HG03066 (cell line): Measurements from ENCODE around the gene MRPS18C.

Experiments used
- ATAC-seq: cut with Tn5 transposase; IDR thresholded peaks from one replicate; pipeline ENCODE4 v1.9.1; 2021; ENCODE audit warnings: low read depth; ENCODE audit not compliant: unreplicated experiment

MRPS18C gene

GRCh38 chr4:83455281-83456183 lies at the start of gene MRPS18C, which contains the start of gene HELQ:
TSS of gene MRPS18C (plus strand) at chr4:83456058. CDS start at chr4:83456078, 20 bp downstream.
TSS of gene HELQ (minus strand) at chr4:83455823. CDS start at chr4:83455693, 130 bp downstream.
- peak; percentile 95 for ATAC-seq

GRCh38 chr4:83408908-83409307 lies 47.0 kb upstream of the MRPS18C start:
- ATAC-seq = no peak

GRCh38 chr4:83413676-83414075 lies 42.2 kb upstream of the MRPS18C start:
- no peak for ATAC-seq

DNA sequence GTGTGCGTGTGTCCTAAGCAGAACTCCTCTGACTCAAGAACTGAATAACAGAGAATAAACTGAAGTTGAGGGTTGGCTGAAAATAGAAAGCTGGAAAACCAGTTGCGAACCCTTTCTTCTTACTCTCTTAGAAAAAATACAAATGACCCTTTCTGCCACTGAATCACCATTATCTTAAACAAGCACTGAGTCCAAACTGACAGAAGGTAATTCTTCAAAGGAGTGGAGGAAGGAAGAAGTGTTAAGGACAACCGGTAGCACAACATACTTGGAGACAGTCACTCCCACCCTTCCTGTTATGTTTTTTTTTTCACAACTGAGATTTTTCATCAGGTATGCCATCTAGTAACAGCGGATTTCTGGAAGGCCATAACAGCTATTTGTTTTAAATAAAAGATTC lies 38.3 kb upstream of the MRPS18C start:
- ATAC-seq = no peak

- ATAC-seq = no peak
Measured at GRCh38 chr4:83418211-83418610, 37.6 kb upstream of the MRPS18C start.

DNA sequence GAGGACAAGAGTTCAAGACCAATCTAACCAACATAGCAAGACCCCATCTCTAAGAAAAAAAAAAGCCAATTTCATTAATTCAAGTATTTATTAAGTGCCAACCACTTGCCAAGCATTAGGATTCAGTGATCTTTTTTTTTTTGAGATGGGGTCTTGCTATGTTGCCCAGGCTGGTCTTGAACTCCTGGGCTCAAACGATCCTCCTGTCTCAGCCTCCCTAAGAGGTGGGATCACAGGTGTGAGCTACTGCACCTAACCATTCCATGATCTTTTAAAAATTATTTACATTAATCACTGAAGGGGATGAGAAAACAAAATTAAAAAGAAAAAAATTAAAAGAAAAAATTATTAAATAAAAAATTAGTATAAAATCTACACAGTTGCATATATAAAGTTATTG lies 24.7 kb upstream of the MRPS18C start:
- no peak for ATAC-seq

GRCh38 chr4:83436680-83437079 lies 19.2 kb upstream of the MRPS18C start:
- no peak for ATAC-seq

GRCh38 chr4:83438719-83439118 lies 17.1 kb upstream of the MRPS18C start:
- no peak for ATAC-seq

DNA sequence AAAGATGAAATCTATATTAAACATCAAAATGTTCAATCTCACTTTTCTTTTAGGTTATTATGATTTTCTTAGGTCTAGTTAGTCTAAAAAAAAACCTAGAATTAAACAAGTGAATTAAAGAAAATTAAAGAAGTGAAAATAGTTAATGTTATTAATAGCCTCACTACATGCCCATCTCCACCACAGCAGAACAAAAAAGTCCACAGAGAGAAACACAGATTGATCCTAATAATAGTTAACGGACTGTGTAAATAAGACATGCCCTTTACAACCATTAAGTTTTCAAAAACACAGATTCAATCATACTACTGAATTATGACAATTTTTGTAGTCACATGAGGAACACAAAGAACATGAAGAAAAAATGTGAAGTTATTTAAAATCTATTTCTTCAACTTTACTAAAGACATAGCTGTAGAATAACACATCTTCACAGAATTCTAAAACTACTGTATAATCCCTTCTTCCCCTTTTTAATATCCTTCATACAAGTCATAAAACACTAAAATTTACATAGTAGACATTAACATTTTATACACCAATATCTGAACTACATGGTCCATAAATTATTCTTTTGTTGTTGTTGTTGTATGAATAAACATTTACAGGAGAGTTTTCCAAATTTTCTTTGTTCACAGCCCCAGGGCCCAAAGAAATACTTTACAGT lies 15.6 kb upstream of the MRPS18C start:
- no peak for ATAC-seq

GRCh38 chr4:83440899-83441298 lies 15.0 kb upstream of the MRPS18C start:
- no peak for ATAC-seq

GRCh38 chr4:83449009-83449408 lies 6.8 kb upstream of the MRPS18C start:
- no peak for ATAC-seq

DNA sequence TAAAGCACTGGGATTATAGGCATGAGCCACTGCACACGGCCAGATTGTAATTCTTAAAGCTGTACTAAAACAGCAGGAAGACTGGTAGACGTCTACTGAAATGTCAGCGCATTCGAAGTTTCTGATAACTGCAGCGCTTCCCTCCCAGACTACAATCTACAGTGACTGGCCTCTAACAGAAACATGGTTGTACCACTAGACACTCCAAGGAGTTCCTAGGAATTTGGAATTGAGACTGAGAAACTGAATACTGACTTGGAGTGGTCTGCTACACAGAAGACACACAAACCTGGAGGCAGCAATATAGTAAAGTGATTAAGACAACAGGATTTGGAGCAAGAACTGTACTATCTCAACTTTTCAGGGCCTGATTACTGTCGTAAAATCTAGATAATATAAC lies 1.2 kb upstream of the MRPS18C start:
- ATAC-seq = no peak

DNA sequence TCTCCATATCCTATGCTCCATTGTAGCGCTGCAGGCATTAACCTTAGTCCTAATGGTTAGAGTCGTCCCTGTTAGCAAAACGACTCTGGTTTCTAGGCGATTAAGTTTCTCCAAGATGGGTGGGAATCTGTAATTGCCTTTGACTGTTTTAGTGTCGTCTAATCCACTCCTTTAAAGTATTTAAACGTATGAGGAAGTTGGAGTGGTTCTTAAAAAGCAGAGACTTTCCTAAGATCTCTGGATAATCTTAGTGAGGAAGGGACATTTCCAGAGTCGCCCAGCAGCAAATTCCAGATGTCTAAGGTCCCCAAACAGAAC lies 285 bp downstream of the MRPS18C start:
- ATAC-seq = no peak

- ATAC-seq = no peak
Measured at GRCh38 chr4:83473423-83473822, 17.6 kb downstream of the MRPS18C start.

DNA sequence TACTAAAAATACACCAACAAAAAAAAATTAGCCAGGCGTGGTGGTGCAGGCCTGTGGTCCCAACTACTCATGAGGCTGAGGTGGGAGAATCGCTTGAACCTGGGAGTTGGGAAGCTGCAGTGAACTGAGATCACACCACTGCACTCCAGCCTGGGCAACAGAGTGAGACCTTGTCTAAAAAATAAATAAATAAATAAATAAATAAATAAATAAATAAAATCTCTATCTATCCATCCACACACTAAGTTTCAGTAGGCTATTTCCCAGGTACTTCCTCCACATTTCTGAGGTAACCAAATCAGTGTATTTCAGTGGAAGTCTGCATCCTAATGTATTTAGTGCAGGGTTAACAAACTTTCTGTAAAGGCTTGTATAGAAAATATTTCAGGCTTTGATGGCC lies 18.1 kb downstream of the MRPS18C start:
- no peak for ATAC-seq

GRCh38 chr4:83484500-83485461 lies 28.9 kb downstream of the MRPS18C start, which contains the start of gene ABRAXAS1:
TSS of gene ABRAXAS1 (minus strand) at chr4:83485100. CDS start at chr4:83485072, 28 bp downstream.
- peak; percentile 92 for ATAC-seq

DNA sequence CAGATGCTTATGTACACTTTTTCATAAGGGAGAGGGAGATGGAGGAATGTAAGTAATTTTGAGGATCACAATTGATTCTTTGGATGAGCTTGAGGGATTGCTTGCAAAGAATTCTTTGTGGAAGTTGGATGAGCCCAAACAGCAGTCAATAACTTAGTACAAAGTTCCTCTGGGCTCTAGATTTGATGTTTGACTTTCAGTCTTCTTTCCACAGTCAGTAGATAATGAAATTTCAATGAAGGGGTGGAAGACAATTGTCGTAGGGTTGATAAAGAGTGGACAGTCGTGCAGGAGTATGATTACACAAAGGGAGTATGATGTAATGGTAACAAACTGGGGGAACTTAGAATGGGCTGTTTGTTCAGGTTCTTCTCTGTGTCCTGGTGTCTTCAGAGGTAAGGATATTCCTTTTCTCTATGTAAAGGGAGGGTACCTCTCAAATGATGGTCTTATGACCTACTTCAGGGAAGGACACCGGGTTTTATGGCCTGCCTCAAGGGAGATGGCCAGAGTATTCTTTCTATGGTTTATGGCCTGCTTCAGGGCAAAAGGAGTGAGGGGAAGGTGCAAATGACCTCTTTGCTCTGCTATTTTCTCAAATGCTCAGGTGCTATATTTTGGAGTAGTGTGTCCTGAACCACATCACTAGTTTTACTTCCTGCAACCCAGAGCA lies 30.7 kb downstream of the MRPS18C start:
- ATAC-seq = no peak

DNA sequence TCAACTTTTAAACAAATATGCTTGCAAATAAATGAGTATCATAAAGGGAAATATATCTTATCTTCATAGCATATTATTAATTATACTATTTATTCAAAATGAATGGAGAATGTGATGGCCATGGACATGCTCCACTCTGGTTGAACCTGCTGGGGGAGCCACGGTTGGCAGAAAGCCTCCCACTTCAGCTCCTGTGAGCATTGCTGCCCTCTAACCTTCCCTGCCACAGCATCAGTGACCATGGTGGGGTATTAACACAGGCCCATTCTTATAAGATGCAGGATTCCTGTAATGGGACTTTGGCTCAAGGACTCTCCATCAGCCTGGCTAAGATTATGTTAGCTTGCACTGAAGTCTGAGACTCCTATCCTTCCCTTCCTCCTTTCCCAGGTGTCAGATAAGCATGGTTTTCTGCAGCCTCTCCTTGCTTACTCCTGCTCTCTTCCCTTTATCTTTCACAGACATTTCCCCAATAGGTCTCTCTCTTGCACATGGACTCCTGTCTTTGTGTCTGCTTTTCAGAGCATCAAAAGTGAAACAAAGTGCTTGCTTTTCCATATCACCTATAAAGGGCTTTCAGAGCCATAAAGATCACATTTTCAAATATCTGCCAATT lies 34.0 kb downstream of the MRPS18C start:
- no peak for ATAC-seq

- peak; percentile 70 for ATAC-seq
Measured at GRCh38 chr4:83490876-83491450, 35.1 kb downstream of the MRPS18C start.
